Colonic mucosa (tissue), 4 donors: ENCODE data around the gene CHI3L2. TPM values are rescaled to one million over a fixed set of nuclear protein-coding genes. Genes with fewer than 3 reads are reported as not detected.

Experiments used
- DNase-seq: peaks from one replicate; pipeline ENCODE4 v3.0.0-alpha.2; 2020
- H3K27ac ChIP-seq: fragments of 200-600 bp; one replicate; pipeline ENCODE4 v1.8.0; 2021
- H3K27me3 ChIP-seq: fragments of 200-600 bp; one replicate; pipeline ENCODE4 v1.8.0; 2021
- H3K36me3 ChIP-seq: fragments of 200-600 bp; one replicate; pipeline ENCODE4 v1.8.0; 2021
- H3K4me1 ChIP-seq: fragments of 200-600 bp; one replicate; pipeline ENCODE4 v1.8.0; 2021; ENCODE audit warnings: mild to moderate bottlenecking
- H3K4me3 ChIP-seq: fragments of 200-600 bp; one replicate; pipeline ENCODE4 v1.8.0; 2021
- H3K9ac ChIP-seq, 2 donors: one replicate each; pipeline ENCODE4 v1.7.0; 2013; ENCODE audit warnings: control low read depth in 2 of 2, low read depth in 2 of 2, low read length in 2 of 2
- H3K9me3 ChIP-seq: fragments of 200-600 bp; one replicate; pipeline ENCODE4 v1.8.0; 2021
- intact Hi-C: fragments of 100-400 bp; cut with DNase I; formaldehyde crosslinking; loops from one replicate; pipeline ENCODE4 v1.14.1; 2022
- total RNA-seq, 2 donors: library from RNA; stranded (reverse); fragmentation: NEBNext Ultra II Directional in 1 of 2; extraction: Animal tissue kit (Norgen Biotek cat#: 25700) in 1 of 2; gene quantifications; one replicate each; pipeline ENCODE4 v1.2.1, GENCODE V29; 2021
- TF ChIP-seq, protein P1 (sequence below): fragments of 200-600 bp; IDR thresholded peaks from one replicate; pipeline ENCODE4 v1.8.0; 2022; ENCODE audit warnings: antibody characterized with exemption, mild to moderate bottlenecking
- donor health status: healthy.
- donor health status: DM: no; HTN: no; CAD: no.
- donor health status: DM: no; HTN: no; CAD: no.

CHI3L2 gene
- total RNA-seq, 2 donors from 2014 or later = 0.49 to 0.53 TPM

DNA sequence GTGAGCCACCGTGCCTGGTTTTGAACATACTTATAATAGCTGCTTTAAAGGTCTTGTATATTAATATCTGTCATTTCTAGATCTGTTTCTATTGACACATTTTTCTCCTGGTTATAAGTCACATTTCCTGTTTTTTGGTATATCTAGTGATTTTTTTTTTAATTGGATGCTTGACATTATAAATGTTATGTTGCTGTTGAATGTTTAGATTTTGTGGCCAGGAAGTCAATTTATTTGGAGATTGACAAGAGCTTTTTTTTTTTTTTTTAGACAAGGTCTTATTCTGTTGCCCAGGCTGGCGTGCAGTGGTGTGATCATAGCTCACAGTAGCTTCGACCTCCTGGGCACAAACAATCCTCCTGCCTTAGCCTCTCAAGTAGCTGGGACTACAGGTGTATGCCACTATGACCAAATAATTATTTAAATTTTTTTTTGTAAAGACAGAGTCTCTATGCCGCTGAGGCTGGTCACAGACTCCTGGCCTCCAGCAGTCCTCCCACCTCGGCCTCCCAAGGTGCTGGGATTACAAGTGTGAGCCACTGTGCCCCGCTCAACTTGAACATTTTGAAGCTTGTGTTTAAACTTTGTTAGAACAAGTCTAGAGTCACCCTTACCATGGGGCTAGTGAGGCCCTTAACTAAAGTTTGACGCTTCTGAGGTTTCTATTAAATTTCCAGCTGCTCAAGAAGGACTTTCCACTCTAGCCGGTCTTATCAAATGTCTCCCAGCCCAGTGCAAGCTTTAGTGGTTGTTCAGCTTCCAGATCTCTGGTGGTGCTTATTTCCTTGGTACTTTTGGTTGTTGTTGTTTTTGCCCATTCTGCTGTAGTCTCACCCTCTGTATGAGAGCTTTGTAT is 8.6 kb upstream of the CHI3L2 start:
- no peak for DNase-seq
- Histone ChIP-seq H3K9ac (no peak overlapping the region), H3K9me3 (no peaks in the 10 kb centered on the region), H3K27me3 (no peaks in the 10 kb centered on the region), H3K27ac (peak overlapping the region; percentile 6), H3K4me1 (peaks cover 4% of the 10 kb centered on the region), H3K36me3 (no peaks in the 10 kb centered on the region), H3K4me3 (no peak overlapping the region)
- TF ChIP-seq, protein P1, sequence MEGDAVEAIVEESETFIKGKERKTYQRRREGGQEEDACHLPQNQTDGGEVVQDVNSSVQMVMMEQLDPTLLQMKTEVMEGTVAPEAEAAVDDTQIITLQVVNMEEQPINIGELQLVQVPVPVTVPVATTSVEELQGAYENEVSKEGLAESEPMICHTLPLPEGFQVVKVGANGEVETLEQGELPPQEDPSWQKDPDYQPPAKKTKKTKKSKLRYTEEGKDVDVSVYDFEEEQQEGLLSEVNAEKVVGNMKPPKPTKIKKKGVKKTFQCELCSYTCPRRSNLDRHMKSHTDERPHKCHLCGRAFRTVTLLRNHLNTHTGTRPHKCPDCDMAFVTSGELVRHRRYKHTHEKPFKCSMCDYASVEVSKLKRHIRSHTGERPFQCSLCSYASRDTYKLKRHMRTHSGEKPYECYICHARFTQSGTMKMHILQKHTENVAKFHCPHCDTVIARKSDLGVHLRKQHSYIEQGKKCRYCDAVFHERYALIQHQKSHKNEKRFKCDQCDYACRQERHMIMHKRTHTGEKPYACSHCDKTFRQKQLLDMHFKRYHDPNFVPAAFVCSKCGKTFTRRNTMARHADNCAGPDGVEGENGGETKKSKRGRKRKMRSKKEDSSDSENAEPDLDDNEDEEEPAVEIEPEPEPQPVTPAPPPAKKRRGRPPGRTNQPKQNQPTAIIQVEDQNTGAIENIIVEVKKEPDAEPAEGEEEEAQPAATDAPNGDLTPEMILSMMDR = no peak
- intact Hi-C loops = no loop called here

DNA sequence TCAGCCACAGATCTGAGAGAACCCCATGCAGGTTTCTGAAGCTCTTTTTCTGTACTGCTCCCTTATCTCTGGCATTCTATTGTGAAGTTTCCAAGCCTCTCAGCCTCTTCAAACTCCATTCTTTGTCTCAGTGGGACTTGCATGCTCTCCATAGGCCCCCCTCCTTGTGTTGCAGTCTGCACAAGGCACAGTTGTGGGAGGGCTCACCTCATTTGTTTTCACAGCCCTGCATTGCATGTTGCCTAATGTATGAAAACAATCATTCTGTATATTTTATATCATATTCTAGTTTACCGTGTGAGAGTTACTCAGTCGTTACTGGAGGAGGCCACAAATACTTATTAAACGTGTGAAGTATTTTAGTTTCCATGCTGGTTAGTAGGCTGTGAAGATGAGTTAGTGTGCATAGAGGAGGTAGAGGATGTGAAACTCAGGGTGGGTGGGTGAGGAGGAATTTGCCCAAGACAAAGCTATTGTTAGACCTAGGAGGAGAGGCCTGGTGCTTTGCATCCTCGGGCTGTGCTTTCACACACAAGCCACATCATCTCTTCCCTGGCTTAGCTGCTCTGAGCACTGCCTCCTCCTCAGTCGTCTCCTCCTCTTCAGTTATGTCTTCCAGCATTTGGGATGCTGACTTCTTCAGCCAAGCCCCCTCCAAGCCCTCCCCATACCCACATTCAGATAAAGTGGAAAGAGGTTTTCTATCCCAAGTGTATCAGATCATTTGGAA is 7.8 kb upstream of the CHI3L2 start:
- DNase-seq = no peak
- H3K9ac ChIP-seq = no peak overlapping the region
- intact Hi-C loops = loop anchor here (5.0 to 10.0 kb wide), 2 partner anchors 75 to 183 kb away; partner anchors contain the start of genes CEPT1 and DRAM2
- peak overlapping the region; percentile 12 for H3K27ac ChIP-seq
- peaks cover 4% of the 10 kb centered on the region for H3K4me1 ChIP-seq
- no peaks in the 10 kb centered on the region for H3K27me3 ChIP-seq
- TF ChIP-seq, protein P1 = no peak
- H3K4me3 ChIP-seq = no peak overlapping the region
- H3K36me3 ChIP-seq = no peaks in the 10 kb centered on the region
- no peaks in the 10 kb centered on the region for H3K9me3 ChIP-seq

DNA sequence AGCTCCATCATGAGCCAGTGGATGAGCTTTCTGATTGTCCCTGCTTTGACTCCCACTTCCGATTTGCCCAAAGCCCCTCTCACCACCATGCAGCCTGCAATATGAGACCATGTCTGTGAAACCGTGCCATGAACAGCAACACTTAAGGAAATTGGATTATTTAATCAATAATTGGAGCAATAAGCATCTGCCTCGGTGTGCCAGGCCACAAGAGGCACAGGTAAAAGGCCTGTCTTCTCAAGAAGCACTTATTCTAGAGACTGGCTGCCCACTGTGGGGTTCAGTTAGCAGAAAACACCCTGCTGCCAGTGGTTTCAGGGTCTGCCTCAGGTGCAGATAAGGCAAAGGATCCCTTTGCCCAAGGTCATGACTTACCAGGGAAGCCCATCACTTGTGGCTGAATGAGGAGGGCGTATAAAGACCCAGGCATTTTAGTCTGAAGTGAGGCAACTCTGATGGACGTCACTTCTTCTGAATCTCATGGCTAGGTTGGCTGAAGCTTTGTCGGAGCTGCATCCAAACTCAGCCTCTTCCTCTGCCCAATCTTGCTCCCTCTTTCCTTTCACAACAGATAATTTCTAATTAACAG is 7.1 kb upstream of the CHI3L2 start:
- TF ChIP-seq, protein P1 = no peak
- no peaks in the 10 kb centered on the region for H3K36me3 ChIP-seq
- H3K9me3 ChIP-seq = no peaks in the 10 kb centered on the region
- H3K4me1 ChIP-seq = peaks cover 4% of the 10 kb centered on the region
- intact Hi-C loops = loop anchor here (5.0 to 10.0 kb wide), 2 partner anchors 76 to 182 kb away; partner anchors contain the start of genes CEPT1 and DRAM2
- no peak overlapping the region for H3K9ac ChIP-seq
- H3K27me3 ChIP-seq = no peaks in the 10 kb centered on the region
- DNase-seq = no peak
- no peak overlapping the region for H3K4me3 ChIP-seq
- peak overlapping the region; percentile 12 for H3K27ac ChIP-seq

DNA sequence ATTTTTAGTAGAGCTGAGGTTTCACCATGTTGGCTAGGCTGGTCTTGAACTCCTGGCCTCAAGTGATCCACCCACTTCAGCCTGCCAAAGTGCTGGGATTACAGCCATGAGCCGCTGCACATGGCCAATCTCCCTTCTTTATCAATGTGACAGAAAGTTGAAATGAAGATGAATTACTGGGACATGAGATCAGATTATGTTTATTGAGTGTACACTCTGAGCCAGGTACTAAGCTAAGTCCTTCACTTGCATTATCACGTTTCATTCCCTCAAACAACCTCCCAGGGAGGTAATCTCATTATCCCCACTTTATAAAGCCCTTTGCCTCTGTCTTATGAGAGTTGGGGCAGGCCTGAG is 6.3 kb upstream of the CHI3L2 start:
- DNase-seq = no peak
- no peak overlapping the region for H3K4me3 ChIP-seq
- H3K27me3 ChIP-seq = no peaks in the 10 kb centered on the region
- H3K36me3 ChIP-seq = no peaks in the 10 kb centered on the region
- no peak overlapping the region for H3K27ac ChIP-seq
- intact Hi-C loops = loop anchor here (5.0 to 10.0 kb wide), 2 partner anchors 76 to 181 kb away; partner anchors contain the start of genes CEPT1 and DRAM2
- peaks cover 4% of the 10 kb centered on the region for H3K4me1 ChIP-seq
- TF ChIP-seq, protein P1 = no peak
- no peaks in the 10 kb centered on the region for H3K9me3 ChIP-seq
- no peak overlapping the region for H3K9ac ChIP-seq

DNA sequence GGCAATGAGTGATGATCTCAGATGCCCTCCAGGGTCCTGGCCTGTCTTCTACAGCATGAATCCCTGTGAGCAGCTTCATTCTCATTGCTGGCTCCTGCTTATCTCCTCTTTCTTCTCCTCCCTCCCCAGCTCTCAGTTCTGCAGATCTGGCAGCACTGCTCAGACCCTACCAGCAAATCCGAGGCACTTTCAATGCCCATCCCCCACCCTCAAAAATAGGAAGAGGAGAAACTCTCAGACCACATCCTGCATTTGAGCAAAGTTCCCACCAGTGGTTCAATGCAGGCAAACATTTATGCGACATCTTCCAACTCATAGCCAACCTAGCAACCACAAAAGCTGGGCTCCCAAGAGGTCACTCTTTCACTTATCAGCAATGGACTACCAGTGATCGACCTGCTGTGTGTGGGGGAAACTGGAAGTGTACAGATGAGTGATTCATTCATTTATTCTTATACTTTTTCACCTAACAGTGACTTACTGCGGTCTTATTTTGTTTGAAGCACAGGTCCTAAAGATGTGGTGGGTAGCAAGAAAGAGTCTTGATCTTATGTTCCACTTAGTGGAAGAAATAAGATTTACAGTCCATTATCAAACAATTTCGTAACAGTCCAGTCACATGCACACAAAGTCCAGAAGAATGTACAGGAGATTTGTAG is 5.8 kb upstream of the CHI3L2 start:
- TF ChIP-seq, protein P1 = no peak
- intact Hi-C loops = loop anchor here (5.0 to 10.0 kb wide), 2 partner anchors 77 to 181 kb away; partner anchors contain the start of genes CEPT1 and DRAM2
- DNase-seq = peak; percentile 53
- Histone ChIP-seq H3K4me3 (no peak overlapping the region), H3K9ac (no peak overlapping the region), H3K9me3 (no peaks in the 10 kb centered on the region), H3K4me1 (peaks cover 4% of the 10 kb centered on the region), H3K27me3 (no peaks in the 10 kb centered on the region), H3K36me3 (no peaks in the 10 kb centered on the region), H3K27ac (peak overlapping the region; percentile 29)
